ENCODE measurements around the gene AURKA.

Gene AURKA

GRCh38 chr20:56392132-56392880 is at the start of gene AURKA, which contains the start of gene CSTF1:
Gene AURKA, minus strand, starts transcription at chr20:56392215. Its CDS starts 4,018 bp downstream, at chr20:56388197.
Gene CSTF1, plus strand, starts transcription at chr20:56392645. Its CDS starts 2,908 bp downstream, at chr20:56395553.
- peaks cover 49% of the 10 kb centered on the region for H3K4me1 Mint-ChIP-seq
- peak within 1 kb of the TSS in 1 of 2 donors; percentile 83 for H3K27ac Mint-ChIP-seq
- H3K9me3 Mint-ChIP-seq, result no peaks in the 10 kb centered on the region
- ATAC-seq (peak; percentile 94), DNase-seq (peak; percentile 99 to 100)
- H3K27me3 Mint-ChIP-seq, result no peaks in the 10 kb centered on the region
- H3K4me3 Mint-ChIP-seq, result no peak within 1 kb of the TSS

GRCh38 chr20:56440346-56441007 is 48.5 kb upstream of the AURKA start:
- ATAC-seq (peak; percentile 87), DNase-seq (peak; percentile 59 to 82)
- no peaks in the 10 kb centered on the region for H3K27me3 Mint-ChIP-seq
- H3K9me3 Mint-ChIP-seq, result no peaks in the 10 kb centered on the region
- H3K27ac Mint-ChIP-seq, result peak overlapping the region; percentile 89 to 98
- H3K4me1 Mint-ChIP-seq, result peaks cover 74% of the 10 kb centered on the region
- H3K4me3 Mint-ChIP-seq, result peak overlapping the region; percentile 72 to 83

- H3K27me3 Mint-ChIP-seq, result no peaks in the 10 kb centered on the region
- peak overlapping the region; percentile 89 to 98 for H3K27ac Mint-ChIP-seq
- peaks cover 0 to 3% of the 10 kb centered on the region in 2 donors for H3K9me3 Mint-ChIP-seq
- peaks cover 77% of the 10 kb centered on the region for H3K4me1 Mint-ChIP-seq
- ATAC-seq (peak; percentile 39), DNase-seq (peak in 1 of 2 donors; percentile 36)
- H3K4me3 Mint-ChIP-seq, result peak overlapping the region; percentile 72 to 83
Measured at GRCh38 chr20:56439771-56440291, 47.8 kb upstream of the AURKA start.

- ATAC-seq (no peak), DNase-seq (no peak)
- Mint-ChIP-seq H3K4me3 (peak overlapping the region; percentile 44 to 71), H3K27ac (peak overlapping the region in 1 of 2 donors; percentile 73), H3K4me1 (peaks cover 81% of the 10 kb centered on the region), H3K9me3 (peaks cover 0 to 5% of the 10 kb centered on the region in 2 donors), H3K27me3 (no peaks in the 10 kb centered on the region)
Measured at GRCh38 chr20:56438284-56438683, 46.3 kb upstream of the AURKA start.

- ATAC-seq, result no peak
- Mint-ChIP-seq H3K4me1 (peaks cover 80% of the 10 kb centered on the region), H3K27ac (no peak overlapping the region)
Measured at GRCh38 chr20:56437196-56437960, 45.4 kb upstream of the AURKA start.

GRCh38 chr20:56433880-56434255 is 41.9 kb upstream of the AURKA start:
- DNase-seq (no peak), ATAC-seq (peak; percentile 71)
- Mint-ChIP-seq H3K4me1 (peaks cover 74% of the 10 kb centered on the region), H3K4me3 (peak overlapping the region in 1 of 2 donors; percentile 35), H3K9me3 (peaks cover 0 to 5% of the 10 kb centered on the region in 2 donors), H3K27me3 (no peaks in the 10 kb centered on the region), H3K27ac (peak overlapping the region in 1 of 2 donors; percentile 62)

More at GRCh38 chr20:56437196-56437960, 45.4 kb upstream of the AURKA start:
- no peak for DNase-seq
- Mint-ChIP-seq H3K4me3 (no peak overlapping the region), H3K27me3 (no peaks in the 10 kb centered on the region), H3K9me3 (peaks cover 0 to 5% of the 10 kb centered on the region in 2 donors)

GRCh38 chr20:56433221-56433879 is 41.3 kb upstream of the AURKA start:
- peaks cover 74% of the 10 kb centered on the region for H3K4me1 Mint-ChIP-seq
- no peaks in the 10 kb centered on the region for H3K27me3 Mint-ChIP-seq
- DNase-seq (no peak), ATAC-seq (no peak)
- peaks cover 0 to 5% of the 10 kb centered on the region in 2 donors for H3K9me3 Mint-ChIP-seq
- H3K4me3 Mint-ChIP-seq, result peak overlapping the region in 1 of 2 donors; percentile 35
- H3K27ac Mint-ChIP-seq, result peak overlapping the region in 1 of 2 donors; percentile 62

GRCh38 chr20:56431471-56431870 is 39.5 kb upstream of the AURKA start:
- peaks cover 70% of the 10 kb centered on the region for H3K4me1 Mint-ChIP-seq
- no peak overlapping the region for H3K4me3 Mint-ChIP-seq
- no peak for ATAC-seq
- no peak for DNase-seq
- H3K27ac Mint-ChIP-seq, result no peak overlapping the region
- no peaks in the 10 kb centered on the region for H3K27me3 Mint-ChIP-seq
- peaks cover 0 to 5% of the 10 kb centered on the region in 2 donors for H3K9me3 Mint-ChIP-seq

GRCh38 chr20:56430957-56431356 is 38.9 kb upstream of the AURKA start:
- no peak overlapping the region for H3K27ac Mint-ChIP-seq
- H3K27me3 Mint-ChIP-seq, result no peaks in the 10 kb centered on the region
- H3K4me3 Mint-ChIP-seq, result no peak overlapping the region
- peaks cover 0 to 5% of the 10 kb centered on the region in 2 donors for H3K9me3 Mint-ChIP-seq
- H3K4me1 Mint-ChIP-seq, result peaks cover 72% of the 10 kb centered on the region
- DNase-seq, result no peak
- ATAC-seq, result no peak

GRCh38 chr20:56430461-56430860 is 38.4 kb upstream of the AURKA start:
- no peaks in the 10 kb centered on the region for H3K27me3 Mint-ChIP-seq
- H3K27ac Mint-ChIP-seq, result peak overlapping the region; percentile 13 to 99
- peaks cover 73% of the 10 kb centered on the region for H3K4me1 Mint-ChIP-seq
- ATAC-seq, result no peak
- H3K4me3 Mint-ChIP-seq, result peak overlapping the region; percentile 77 to 88
- peaks cover 0 to 5% of the 10 kb centered on the region in 2 donors for H3K9me3 Mint-ChIP-seq
- no peak for DNase-seq

GRCh38 chr20:56429941-56430340 is 37.9 kb upstream of the AURKA start:
- no peak for DNase-seq
- Mint-ChIP-seq H3K9me3 (peaks cover 0 to 3% of the 10 kb centered on the region in 2 donors), H3K27me3 (no peaks in the 10 kb centered on the region), H3K4me1 (peaks cover 74% of the 10 kb centered on the region), H3K27ac (peak overlapping the region; percentile 93 to 99), H3K4me3 (peak overlapping the region; percentile 77 to 88)
- ATAC-seq, result no peak

GRCh38 chr20:56429502-56429901 is 37.5 kb upstream of the AURKA start:
- ATAC-seq, result peak; percentile 66

GRCh38 chr20:56428881-56429280 is 36.9 kb upstream of the AURKA start:
- ATAC-seq (no peak), DNase-seq (no peak)
- Mint-ChIP-seq H3K9me3 (no peaks in the 10 kb centered on the region), H3K4me1 (peaks cover 75% of the 10 kb centered on the region), H3K4me3 (peak overlapping the region; percentile 77 to 88), H3K27me3 (no peaks in the 10 kb centered on the region), H3K27ac (peak overlapping the region; percentile 93 to 99)

More at GRCh38 chr20:56429502-56429901, 37.5 kb upstream of the AURKA start:
- H3K4me1 Mint-ChIP-seq, result peaks cover 76% of the 10 kb centered on the region
- no peak for DNase-seq
- peak overlapping the region; percentile 77 to 88 for H3K4me3 Mint-ChIP-seq
- H3K27ac Mint-ChIP-seq, result peak overlapping the region; percentile 93 to 99
- H3K27me3 Mint-ChIP-seq, result no peaks in the 10 kb centered on the region
- no peaks in the 10 kb centered on the region for H3K9me3 Mint-ChIP-seq

GRCh38 chr20:56428410-56428809 is 36.4 kb upstream of the AURKA start:
- Mint-ChIP-seq H3K4me1 (peaks cover 70% of the 10 kb centered on the region), H3K27me3 (no peaks in the 10 kb centered on the region), H3K4me3 (peak overlapping the region in 1 of 2 donors; percentile 77), H3K27ac (peak overlapping the region in 1 of 2 donors; percentile 3), H3K9me3 (no peaks in the 10 kb centered on the region)
- ATAC-seq (no peak), DNase-seq (no peak)

Data from stimulated activated naive CD8-positive, alpha-beta T cell treated with anti-CD3 and anti-CD28 coated beads, Interleukin-15, amount 100 ng/mL, for 72 hours (primary cell).